ENCODE measurements around the gene TRIM17.

The TRIM17 gene

GRCh38 chr1:228420968-228421826, 4.5 kb upstream of the TRIM17 start:
- no peak for DNase-seq
- Histone ChIP-seq H3K27me3 (replicated peaks) (peaks cover 2% of the 10 kb centered on the region), H3K4me3 (ENCODE audit: low read depth, low read length) (no peak overlapping the region), H3K36me3 (replicated peaks) (no peaks in the 10 kb centered on the region), H3K27ac (no peak overlapping the region)
- in situ Hi-C loops (cut with HindIII; ENCODE audit: low pct_ligation_motif_present, low sequenced_read_pairs): no loop called here
- no peak for TF ChIP-seq CTCF (IDR thresholded peaks at IDR 0.05; ENCODE audit: low read depth, low read length, missing control alignments)

GRCh38 chr1:228417483-228418203, 982 bp upstream of the TRIM17 start:
- DNase-seq: no peak
- H3K4me3 ChIP-seq (ENCODE audit: low read depth, low read length): no peak overlapping the region
- no peak for TF ChIP-seq CTCF (IDR thresholded peaks at IDR 0.05; ENCODE audit: low read depth, low read length, missing control alignments)
- H3K27ac ChIP-seq: no peak overlapping the region
- in situ Hi-C loops (cut with HindIII; ENCODE audit: low pct_ligation_motif_present, low sequenced_read_pairs): no loop called here
- no peaks in the 10 kb centered on the region for H3K36me3 ChIP-seq (replicated peaks)
- H3K27me3 ChIP-seq (replicated peaks): peaks cover 2% of the 10 kb centered on the region

- no peak for DNase-seq
- no peak for TF ChIP-seq CTCF (IDR thresholded peaks at IDR 0.05; ENCODE audit: low read depth, low read length, missing control alignments)
- no peaks in the 10 kb centered on the region for H3K36me3 ChIP-seq (replicated peaks)
- no peak overlapping the region for H3K4me3 ChIP-seq (ENCODE audit: low read depth, low read length)
- in situ Hi-C loops (cut with HindIII; ENCODE audit: low pct_ligation_motif_present, low sequenced_read_pairs): no loop called here
- no peak overlapping the region for H3K27ac ChIP-seq
- H3K27me3 ChIP-seq (replicated peaks): peaks cover 2% of the 10 kb centered on the region
Observed at GRCh38 chr1:228417061-228417460, 400 bp upstream of the TRIM17 start.

- H3K4me3 ChIP-seq (ENCODE audit: low read depth, low read length): peak overlapping the region; percentile 33
- H3K27me3 ChIP-seq (replicated peaks): peaks cover 2% of the 10 kb centered on the region
- no peak for TF ChIP-seq CTCF (IDR thresholded peaks at IDR 0.05; ENCODE audit: low read depth, low read length, missing control alignments)
- H3K36me3 ChIP-seq (replicated peaks): no peaks in the 10 kb centered on the region
- no peak for DNase-seq
- no peak overlapping the region for H3K27ac ChIP-seq
- in situ Hi-C loops (cut with HindIII; ENCODE audit: low pct_ligation_motif_present, low sequenced_read_pairs): no loop called here
Observed at GRCh38 chr1:228415853-228416216, 826 bp downstream of the TRIM17 start.

GRCh38 chr1:228415221-228415620, 1.4 kb downstream of the TRIM17 start:
- peaks cover 2% of the 10 kb centered on the region for H3K27me3 ChIP-seq (replicated peaks)
- no peak overlapping the region for H3K27ac ChIP-seq
- no peak for DNase-seq
- H3K36me3 ChIP-seq (replicated peaks): no peaks in the 10 kb centered on the region
- no peak overlapping the region for H3K4me3 ChIP-seq (ENCODE audit: low read depth, low read length)
- no peak for TF ChIP-seq CTCF (IDR thresholded peaks at IDR 0.05; ENCODE audit: low read depth, low read length, missing control alignments)
- in situ Hi-C loops (cut with HindIII; ENCODE audit: low pct_ligation_motif_present, low sequenced_read_pairs): no loop called here
